Activated CD4-positive, CD25-positive, alpha-beta regulatory T cell (primary cell): ENCODE results near the gene SSTR5.

ENCODE experiments used
- DNase-seq, 4 experiments: peaks; one replicate each; lab custom pipeline; 2025; lab: John Stamatoyannopoulos, UW

Gene SSTR5

GRCh38 chr16:1125471-1125870, 52.9 kb downstream of the SSTR5 start:
- no peak for DNase-seq

DNA sequence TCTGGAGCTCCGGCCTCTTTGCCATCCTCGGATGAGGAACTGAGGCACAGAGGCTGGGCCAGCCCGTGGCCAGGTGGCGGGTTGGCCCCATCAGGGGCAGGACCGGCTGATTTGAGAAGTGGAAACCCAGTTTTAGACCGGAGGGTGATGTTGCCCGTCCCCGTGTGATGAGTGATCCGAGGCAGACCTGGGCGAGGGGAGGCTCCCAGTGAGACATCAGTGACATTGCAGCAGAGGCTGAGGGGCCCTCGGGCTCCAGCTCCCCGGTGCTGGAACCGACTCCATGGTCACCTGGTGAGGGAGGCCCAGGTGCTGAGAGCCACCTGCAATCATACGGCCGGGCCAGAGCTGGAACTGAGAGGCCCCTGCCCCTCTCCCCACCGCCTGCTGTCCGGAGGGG, 53.5 kb downstream of the SSTR5 start:
- no peak for DNase-seq

GRCh38 chr16:1126586-1126985, 54.0 kb downstream of the SSTR5 start:
- no peak for DNase-seq

DNA sequence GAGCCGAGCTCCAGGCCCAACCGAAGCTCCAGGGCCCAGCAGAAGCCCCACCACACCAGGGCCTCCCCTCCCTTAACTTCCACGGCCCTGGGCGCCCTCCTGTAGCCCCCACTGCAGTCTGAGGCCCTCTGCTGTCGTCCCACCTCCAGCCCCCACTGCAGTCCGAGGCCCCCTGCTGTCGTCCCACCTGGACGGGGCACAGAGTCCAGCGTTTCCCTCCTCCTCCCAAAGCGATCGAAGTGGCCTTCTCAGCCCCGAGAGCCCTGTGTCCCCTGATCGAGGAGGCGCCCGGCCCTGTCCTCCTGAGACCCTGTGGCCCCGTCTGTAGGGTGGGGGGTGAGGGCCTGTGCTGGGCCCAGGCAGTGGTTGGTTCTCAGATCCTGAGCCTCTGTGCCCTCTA, 54.6 kb downstream of the SSTR5 start:
- no peak for DNase-seq

GRCh38 chr16:1127971-1128715, 55.6 kb downstream of the SSTR5 start:
- DNase-seq, result no peak

- DNase-seq, result no peak
These were observed 56.8 kb downstream of the SSTR5 start for GRCh38 chr16:1129106-1129960.

GRCh38 chr16:1130382-1130781, 57.8 kb downstream of the SSTR5 start:
- DNase-seq, result no peak
